Smooth muscle cell (in vitro differentiated cells): Measurements from ENCODE around the gene AMPH. TPM values are rescaled to one million over a fixed set of nuclear protein-coding genes. Genes with fewer than 3 reads are reported as not detected.

Experiments used
- DNase-seq: peaks from one replicate; lab custom pipeline; 2025; ENCODE audit not compliant: unreplicated experiment; lab: John Stamatoyannopoulos, UW
- H2AFZ ChIP-seq: fragments of 200-600 bp; sonication (generic); 2 replicates; pipeline ENCODE4 v1.6.0; 2016; ENCODE audit warnings: antibody characterized with exemption, low read depth, mild to moderate bottlenecking
- H3F3A ChIP-seq: fragments of 200-600 bp; sonication (generic); 2 replicates; pipeline ENCODE4 v1.6.0; 2017; ENCODE audit warnings: antibody characterized with exemption, low read depth
- H3K27ac ChIP-seq: fragments of 200-600 bp; sonication (generic); 2 replicates; pipeline ENCODE4 v1.5.1; 2016; ENCODE audit warnings: low read depth, mild to moderate bottlenecking
- H3K27me3 ChIP-seq: fragments of 200-600 bp; sonication (generic); 2 replicates; pipeline ENCODE4 v1.6.1; 2016; ENCODE audit warnings: low read depth, mild to moderate bottlenecking
- H3K36me3 ChIP-seq: fragments of 200-600 bp; sonication (generic); 2 replicates; pipeline ENCODE4 v1.5.1; 2016; ENCODE audit warnings: low read depth
- H3K4me1 ChIP-seq: fragments of 200-600 bp; sonication (generic); 2 replicates; pipeline ENCODE4 v1.5.1; 2016; ENCODE audit warnings: low read depth
- H3K4me2 ChIP-seq: fragments of 200-600 bp; sonication (generic); 2 replicates; pipeline ENCODE4 v1.6.0; 2016; ENCODE audit warnings: mild to moderate bottlenecking
- H3K4me3 ChIP-seq: fragments of 200-600 bp; sonication (generic); 2 replicates; pipeline ENCODE4 v1.5.1; 2016; ENCODE audit warnings: mild to moderate bottlenecking
- H3K79me2 ChIP-seq: fragments of 200-600 bp; sonication (generic); 2 replicates; pipeline ENCODE4 v1.6.0; 2016; ENCODE audit warnings: low read depth, mild to moderate bottlenecking
- H3K9ac ChIP-seq: fragments of 200-600 bp; sonication (generic); 2 replicates; pipeline ENCODE4 v1.6.0; 2016; ENCODE audit warnings: low read depth
- H3K9me3 ChIP-seq: fragments of 200-600 bp; sonication (generic); replicated peaks from 2 replicates; pipeline ENCODE4 v1.5.1; 2016; ENCODE audit warnings: low read depth
- H4K20me1 ChIP-seq: fragments of 200-600 bp; sonication (generic); 2 replicates; pipeline ENCODE4 v1.6.0; 2016; ENCODE audit warnings: low read depth
- CTCF ChIP-seq: fragments of 200-600 bp; sonication (generic); IDR thresholded peaks from 2 replicates; pipeline ENCODE4 v1.5.1; 2017; ENCODE audit warnings: borderline replicate concordance, mild to moderate bottlenecking, antibody characterized with exemption; ENCODE audit not compliant: insufficient read depth, poor library complexity, severe bottlenecking
- WGBS: methylation state at CpG from one replicate; pipeline ENCODE4 v1.1.7; 2016; ENCODE audit warnings: low lambda C conversion rate; 5-methylcytosine and 5-hydroxymethylcytosine counted together
- polyA plus RNA-seq: library from polyadenylated mRNA; unstranded; fragments of >200 nt; fragmentation: Nextera tagmentation; extraction: Ambion mirVana; gene quantifications from 2 replicates; pipeline ENCODE4 v1.2.1, GENCODE V29; 2016
- total RNA-seq: library from RNA; depleted of rRNA; stranded (reverse); fragments of >200 nt; gene quantifications from 2 replicates; pipeline ENCODE4 v1.2.3, GENCODE V29; 2014

Gene AMPH
- total and polyA plus RNA-seq, 2 experiments from 2014 or later = 1.6 to 2.4 TPM

GRCh38 chr7:38518541-38518940, 112.6 kb downstream of the AMPH start:
- H2AFZ ChIP-seq = no peak overlapping the region
- H3K4me3 ChIP-seq = no peak overlapping the region
- H3K4me2 ChIP-seq = no peak overlapping the region
- H3K9me3 ChIP-seq = no peaks in the 10 kb centered on the region
- H3K27me3 ChIP-seq = no peaks in the 10 kb centered on the region
- no peaks in the 10 kb centered on the region for H3K4me1 ChIP-seq
- 77% methylated on average over 1 of the region's 1 CpG for WGBS
- H3K27ac ChIP-seq = no peak overlapping the region
- no peaks in the 10 kb centered on the region for H4K20me1 ChIP-seq
- no peak overlapping the region for H3K9ac ChIP-seq
- no peak for DNase-seq
- no peaks in the 10 kb centered on the region for H3K79me2 ChIP-seq
- no peak for TF ChIP-seq CTCF
- H3K36me3 ChIP-seq = no peaks in the 10 kb centered on the region
- H3F3A ChIP-seq = no peaks in the 10 kb centered on the region

GRCh38 chr7:38512704-38513103, 118.5 kb downstream of the AMPH start:
- Histone ChIP-seq H3K36me3 (no peaks in the 10 kb centered on the region), H3K9me3 (no peaks in the 10 kb centered on the region), H3K4me1 (no peaks in the 10 kb centered on the region), H3K27ac (no peak overlapping the region), H3K9ac (no peak overlapping the region), H3K79me2 (no peaks in the 10 kb centered on the region), H3F3A (no peaks in the 10 kb centered on the region), H4K20me1 (no peaks in the 10 kb centered on the region), H2AFZ (no peak overlapping the region), H3K4me3 (no peak overlapping the region), H3K4me2 (no peak overlapping the region), H3K27me3 (no peaks in the 10 kb centered on the region)
- WGBS = 84% methylated on average over 2 of the region's 2 CpGs
- DNase-seq = no peak
- TF ChIP-seq CTCF = no peak

GRCh38 chr7:38512291-38512690, 118.9 kb downstream of the AMPH start:
- Histone ChIP-seq H3K36me3 (no peaks in the 10 kb centered on the region), H3F3A (no peaks in the 10 kb centered on the region), H3K27me3 (no peaks in the 10 kb centered on the region), H3K27ac (no peak overlapping the region), H3K9me3 (no peaks in the 10 kb centered on the region), H4K20me1 (no peaks in the 10 kb centered on the region), H2AFZ (no peak overlapping the region), H3K9ac (no peak overlapping the region), H3K4me1 (no peaks in the 10 kb centered on the region), H3K79me2 (no peaks in the 10 kb centered on the region), H3K4me3 (no peak overlapping the region), H3K4me2 (no peak overlapping the region)
- WGBS = 92% methylated on average over 2 of the region's 2 CpGs
- DNase-seq = no peak
- no peak for TF ChIP-seq CTCF

GRCh38 chr7:38507384-38507783, 123.8 kb downstream of the AMPH start:
- no peaks in the 10 kb centered on the region for H3F3A ChIP-seq
- no peaks in the 10 kb centered on the region for H4K20me1 ChIP-seq
- H2AFZ ChIP-seq = no peak overlapping the region
- H3K9me3 ChIP-seq = no peaks in the 10 kb centered on the region
- H3K4me3 ChIP-seq = no peak overlapping the region
- peaks cover 13% of the 10 kb centered on the region for H3K27me3 ChIP-seq
- no peak overlapping the region for H3K9ac ChIP-seq
- no peak overlapping the region for H3K4me2 ChIP-seq
- H3K27ac ChIP-seq = no peak overlapping the region
- no peak for TF ChIP-seq CTCF
- no peak for DNase-seq
- WGBS = 88% methylated on average over 2 of the region's 2 CpGs
- no peaks in the 10 kb centered on the region for H3K36me3 ChIP-seq
- H3K79me2 ChIP-seq = no peaks in the 10 kb centered on the region
- H3K4me1 ChIP-seq = no peaks in the 10 kb centered on the region
